Right renal pelvis (tissue), 4 donors: ENCODE data around the gene ATP7B. TPM values are rescaled to one million over a fixed set of nuclear protein-coding genes. Genes with fewer than 3 reads are reported as not detected.
A peak's percentile ranks its signal among the peaks of the same experiment; 100 is the strongest.
"Not testable (repeated sequence)": the region's sequence is repeated elsewhere in the genome, so short reads cannot be mapped to it uniquely, and the experiment has no call there.

Experiments used
- DNase-seq, 4 donors: peaks; one replicate each; pipeline ENCODE4 v3.0.0-alpha.2; 2013; ENCODE audit warnings: low read depth in 4 of 4, low spot score in 3 of 4, missing footprints in 1 of 4
- polyA plus RNA-seq, 4 donors: library from polyadenylated mRNA; unstranded; fragments of 120-200 nt; gene quantifications; one replicate each; pipeline ENCODE4 v1.2.1, GENCODE V29; 2013; ENCODE audit not compliant: insufficient read length in 4 of 4

ATP7B gene
- polyA plus RNA-seq, 4 donors: 15.8 to 19.1 (median 18.3) TPM

DNA sequence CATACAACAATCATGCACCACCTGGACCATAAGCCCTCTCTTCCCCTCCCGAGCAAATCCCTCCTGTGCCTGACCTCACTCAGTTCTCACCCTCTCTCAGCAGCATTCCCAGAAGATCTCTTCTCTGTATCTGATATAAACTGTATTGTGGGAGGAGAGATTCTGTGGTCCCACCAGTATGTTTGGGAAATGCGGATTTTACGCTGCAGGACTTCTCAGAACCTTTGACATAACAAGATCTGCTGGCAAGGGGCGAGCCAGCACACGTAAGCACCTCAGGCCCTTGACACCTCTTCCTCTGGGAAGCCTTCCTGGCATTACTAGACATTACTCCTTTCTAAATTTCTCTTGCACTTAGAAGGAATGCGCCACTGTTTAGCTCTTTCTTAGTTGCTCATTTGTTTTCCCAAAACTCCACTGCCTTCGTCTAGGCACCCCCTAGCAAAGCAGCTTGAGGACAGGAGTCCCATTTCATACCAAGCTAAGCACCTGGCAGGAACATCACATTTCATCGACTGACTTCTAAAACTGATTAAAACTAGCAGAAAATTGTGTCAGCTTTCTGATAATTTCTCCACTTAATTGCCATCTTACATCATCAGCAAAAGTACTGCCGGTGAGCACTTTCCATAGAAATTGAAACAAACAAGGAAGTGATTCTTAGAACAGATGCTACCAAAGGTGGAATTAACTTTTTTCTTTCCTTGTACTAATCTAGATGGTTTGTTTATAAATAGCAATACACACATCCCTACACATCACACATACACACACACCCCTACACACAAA is 86.3 kb downstream of the ATP7B start:
- DNase-seq: no peak

GRCh38 chr13:51923983-51924539 is 87.2 kb downstream of the ATP7B start:
- no peak for DNase-seq

- no peak for DNase-seq
Observed at GRCh38 chr13:51922771-51923480, 88.3 kb downstream of the ATP7B start.

DNA sequence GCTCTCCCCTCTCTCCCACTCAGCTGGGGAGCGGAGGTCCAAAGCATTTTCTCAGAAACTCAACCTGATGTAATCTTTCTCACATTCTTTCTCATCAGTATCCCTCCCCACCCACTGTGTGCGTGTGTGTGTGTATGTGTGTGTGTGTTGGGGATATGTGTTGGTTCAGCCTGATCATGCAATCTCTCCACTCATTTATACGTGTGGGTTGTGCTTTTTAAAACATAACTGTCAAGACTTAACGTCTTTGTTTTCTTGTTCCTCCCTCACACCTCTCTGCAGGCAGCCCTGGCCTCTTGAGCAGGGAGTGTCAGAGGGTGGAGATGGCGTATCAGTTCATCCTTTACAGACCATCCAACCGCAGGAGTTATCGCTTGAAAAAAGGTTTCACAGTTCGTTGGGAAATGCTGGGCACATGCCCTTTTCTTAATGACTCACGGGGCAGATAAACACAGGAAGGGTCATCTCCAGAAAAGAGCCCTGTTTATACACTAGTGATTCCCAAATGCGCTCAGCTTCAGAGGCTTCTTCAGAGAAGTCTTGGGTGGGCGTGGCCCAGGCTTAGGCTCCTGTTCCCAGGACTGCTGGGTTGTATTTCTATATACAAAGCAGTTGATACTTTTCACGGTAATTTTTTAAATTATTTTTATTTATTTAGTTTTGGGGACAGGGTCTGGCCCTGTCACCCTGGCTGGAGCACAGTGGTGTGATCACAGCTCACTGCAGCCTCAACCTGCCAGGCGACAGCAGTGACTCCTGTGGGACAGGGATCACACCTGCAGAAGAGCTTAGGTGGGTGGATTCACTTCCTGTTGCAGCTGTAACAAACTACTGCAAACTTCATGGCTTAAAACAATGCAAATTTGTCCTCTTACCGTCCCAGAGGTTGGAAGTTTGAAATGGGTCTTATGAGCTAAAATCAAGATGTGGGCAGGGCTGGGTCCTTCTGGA is 89.2 kb downstream of the ATP7B start:
- DNase-seq: no peak

GRCh38 chr13:51920786-51921185 is 90.5 kb downstream of the ATP7B start:
- no peak for DNase-seq

- DNase-seq: no peak
Observed at GRCh38 chr13:51920267-51920666, 91.0 kb downstream of the ATP7B start.

DNA sequence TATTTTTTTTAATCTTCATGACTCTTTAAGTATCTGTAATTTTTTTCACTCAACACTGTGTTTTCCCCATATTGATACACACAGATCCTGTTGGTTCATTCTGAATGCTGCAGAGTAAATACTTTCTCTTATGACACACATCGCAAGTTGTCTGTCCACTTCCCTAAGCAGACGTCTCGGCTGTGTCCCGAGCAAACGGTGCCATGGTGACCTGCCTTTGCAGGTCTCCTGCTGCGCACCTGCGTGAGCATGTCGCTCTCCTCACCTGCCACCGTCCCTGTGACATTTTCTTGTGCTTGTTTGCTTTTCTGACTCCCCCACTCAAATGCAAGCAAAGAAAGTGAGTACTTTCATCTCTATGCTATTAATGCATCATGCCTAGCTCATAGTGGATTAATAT is 91.7 kb downstream of the ATP7B start:
- no peak for DNase-seq

- DNase-seq: no peak
Observed at GRCh38 chr13:51916962-51917361, 94.3 kb downstream of the ATP7B start.

GRCh38 chr13:51916051-51916818 is 95.0 kb downstream of the ATP7B start:
- no peak for DNase-seq

- DNase-seq: no peak
Observed at GRCh38 chr13:51914137-51914493, 97.1 kb downstream of the ATP7B start.

- DNase-seq: no peak
Observed at GRCh38 chr13:51913421-51914136, 97.7 kb downstream of the ATP7B start.

DNA sequence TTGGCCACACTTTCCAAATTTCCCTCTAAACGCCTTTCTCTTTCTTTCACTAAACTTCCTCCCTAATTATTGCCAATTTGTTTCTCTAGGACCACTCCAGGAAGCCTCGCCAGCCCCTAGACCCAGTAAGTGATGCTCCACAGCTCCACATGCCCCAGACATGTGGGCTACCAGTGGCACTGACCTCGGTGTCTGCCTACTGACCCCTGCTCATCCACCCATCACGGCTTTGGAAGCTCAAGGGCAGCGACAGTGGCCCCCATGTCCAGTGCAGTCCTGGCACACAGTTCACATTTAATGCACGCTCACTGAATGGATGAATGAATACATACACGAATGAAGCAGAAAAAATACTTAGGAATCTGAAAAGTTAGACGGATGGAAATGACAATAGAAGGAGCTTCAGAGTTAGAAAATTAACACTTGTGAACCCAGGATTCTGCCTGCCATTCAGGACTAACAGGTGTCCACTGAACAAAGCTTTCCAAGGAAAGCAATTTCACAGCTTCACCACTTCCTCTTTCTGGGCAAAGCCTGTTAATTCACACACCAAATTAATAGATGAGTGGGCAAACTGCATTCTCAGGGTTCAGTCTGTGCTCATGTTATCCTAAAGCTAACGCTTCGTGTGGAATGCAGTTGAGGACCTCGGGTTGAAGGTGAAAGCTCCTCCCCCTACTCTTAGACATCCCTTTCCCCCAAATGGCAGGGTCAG is 98.6 kb downstream of the ATP7B start:
- DNase-seq: no peak

GRCh38 chr13:51912091-51912490 is 99.2 kb downstream of the ATP7B start:
- peak in 3 of 4 donors; percentile 33 to 49 (median 38) for DNase-seq

DNA sequence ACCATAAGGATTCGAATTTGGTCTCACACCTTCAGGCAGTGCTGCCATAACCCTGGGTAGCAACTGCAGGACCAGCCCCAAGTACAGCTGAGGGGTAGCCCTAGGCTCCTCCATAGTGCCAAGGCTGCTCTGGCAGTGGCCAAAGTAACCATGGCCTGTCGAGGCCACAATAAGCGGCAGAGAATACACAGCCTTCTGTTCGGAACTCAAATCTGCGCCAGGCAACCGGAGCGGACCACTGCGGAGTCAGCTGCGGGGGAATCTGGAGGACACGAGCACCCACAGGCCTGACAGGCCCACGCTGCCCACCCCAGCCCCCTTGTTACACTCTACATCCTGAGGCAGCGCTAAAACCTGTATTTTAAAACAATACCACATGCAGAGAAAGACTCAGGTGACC is 100.7 kb downstream of the ATP7B start:
- DNase-seq: no peak

DNA sequence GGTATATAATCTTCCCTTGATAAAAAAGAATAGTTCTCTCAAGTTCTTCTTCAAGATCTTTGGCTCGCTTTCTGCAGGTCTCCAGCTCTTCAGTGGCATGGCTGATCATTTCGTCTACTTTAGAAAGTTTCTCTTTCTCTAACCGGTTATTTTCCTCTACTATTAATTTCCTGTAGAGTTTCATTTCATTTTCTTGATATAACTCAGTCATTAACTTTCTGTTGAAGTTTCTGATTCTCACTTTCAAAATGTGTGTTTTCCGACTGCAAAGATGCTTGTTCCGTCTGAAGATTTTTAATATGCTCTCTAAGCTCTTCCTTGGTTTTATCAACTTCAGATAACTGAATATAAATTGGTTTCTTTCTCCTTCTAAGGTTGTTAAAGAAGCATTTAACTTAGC is 102.0 kb downstream of the ATP7B start:
- not testable (repeated sequence) for DNase-seq

GRCh38 chr13:51907040-51907732 is 104.1 kb downstream of the ATP7B start:
- no peak for DNase-seq

DNA sequence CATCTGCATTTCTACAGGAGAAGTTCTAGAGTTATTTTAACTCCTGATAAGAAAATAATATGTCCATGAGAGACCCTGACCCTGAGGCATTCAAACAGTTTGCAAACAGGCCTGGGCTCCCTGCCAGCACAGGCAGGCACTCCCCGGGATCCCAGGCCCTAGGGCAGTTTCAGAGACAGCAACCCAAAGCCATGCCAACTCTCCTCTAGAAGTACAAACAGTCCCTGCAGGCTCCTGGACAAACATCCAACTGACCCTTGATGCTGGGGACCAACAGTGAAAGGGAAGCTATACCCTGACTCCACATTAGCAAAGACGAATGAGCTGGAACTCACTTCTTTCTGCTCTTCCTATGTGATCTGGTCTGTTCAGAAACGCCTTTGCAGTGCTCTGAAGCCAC is 104.7 kb downstream of the ATP7B start:
- DNase-seq: no peak

- DNase-seq: no peak
Observed at GRCh38 chr13:51905787-51906186, 105.5 kb downstream of the ATP7B start.
